CD14-positive monocyte (primary cell): ENCODE results near the gene RIN2. TPM values are rescaled to one million over a fixed set of nuclear protein-coding genes. Genes with fewer than 3 reads are reported as not detected.

Experiments
- DNase-seq, 3 donors: peaks; one replicate each; pipeline ENCODE4 v3.0.0-alpha.2; 2011 to 2022
- H2AFZ ChIP-seq: 2 replicates; pipeline ENCODE4 v1.6.0; 2012; ENCODE audit warnings: mild to moderate bottlenecking, low read depth, low read length, inconsistent platforms; ENCODE audit not compliant: insufficient read depth, poor library complexity, severe bottlenecking
- H3K27ac ChIP-seq, 2 donors: 1 replicate in 1 of 2; 2 replicates in 1 of 2; pipeline ENCODE4 v1.5.1; 2012 to 2013; ENCODE audit warnings: low read length in 2 of 2, control low read depth in 1 of 2, inconsistent platforms in 1 of 2, low read depth in 1 of 2, mild to moderate bottlenecking in 1 of 2
- H3K27me3 ChIP-seq, 2 donors: one replicate each; pipeline versions ENCODE4 v1.6.0 to v1.6.1; 2011 to 2013; ENCODE audit warnings: low read length in 2 of 2; ENCODE audit not compliant: control insufficient read depth in 2 of 2, insufficient read depth in 2 of 2
- H3K36me3 ChIP-seq, 2 donors: replicated peaks in 1 of 2; 1 replicate in 1 of 2; 2 replicates in 1 of 2; pipeline versions ENCODE4 v1.5.1 to v1.6.1; 2012 to 2013; ENCODE audit warnings: low read length in 2 of 2, control low read depth in 1 of 2, inconsistent platforms in 1 of 2, mild to moderate bottlenecking in 1 of 2; ENCODE audit not compliant: insufficient read depth in 2 of 2, control insufficient read depth in 1 of 2
- H3K4me1 ChIP-seq, 2 donors: 1 replicate in 1 of 2; 2 replicates in 1 of 2; pipeline versions ENCODE4 v1.5.1 to v1.6.1; 2012 to 2013; ENCODE audit warnings: low read length in 2 of 2, control low read depth in 1 of 2, inconsistent platforms in 1 of 2, mild to moderate bottlenecking in 1 of 2, moderate library complexity in 1 of 2; ENCODE audit not compliant: insufficient read depth in 2 of 2, control insufficient read depth in 1 of 2
- H3K4me2 ChIP-seq: replicated peaks from 2 replicates; pipeline ENCODE3; 2012; ENCODE audit warnings: low read length, moderate library complexity, mild to moderate bottlenecking; ENCODE audit not compliant: poor library complexity, severe bottlenecking; ENCODE audit errors: extremely low read depth
- H3K4me3 ChIP-seq, 3 experiments: fragments of 200-600 bp in 1 of 3; sonication (generic) in 1 of 3; replicated peaks in 1 of 3; 1 replicate in 2 of 3; 2 replicates in 1 of 3; pipeline ENCODE4 v1.5.1; 2011 to 2013; ENCODE audit warnings: low read length in 3 of 3, mild to moderate bottlenecking in 3 of 3, control low read depth in 2 of 3, low read depth in 2 of 3, inconsistent platforms in 1 of 3, moderate library complexity in 1 of 3
- H3K79me2 ChIP-seq: 2 replicates; pipeline ENCODE4 v1.6.0; 2012; ENCODE audit warnings: mild to moderate bottlenecking, control low read depth, inconsistent platforms, low read length, moderate library complexity; ENCODE audit not compliant: insufficient read depth
- H3K9ac ChIP-seq: 2 replicates; pipeline ENCODE4 v1.6.0; 2017; ENCODE audit warnings: low read length, mild to moderate bottlenecking; ENCODE audit not compliant: insufficient read depth, poor library complexity, severe bottlenecking
- H3K9me3 ChIP-seq, 2 donors: replicated peaks in 1 of 2; 1 replicate in 1 of 2; 2 replicates in 1 of 2; pipeline versions ENCODE4 v1.5.1 to v1.6.1; 2012 to 2013; ENCODE audit warnings: low read length in 2 of 2, control low read depth in 1 of 2; ENCODE audit not compliant: control insufficient read depth in 1 of 2, insufficient read depth in 1 of 2
- H4K20me1 ChIP-seq: 2 replicates; pipeline ENCODE4 v1.6.0; 2012; ENCODE audit warnings: mild to moderate bottlenecking, low read length, control low read depth, moderate library complexity; ENCODE audit not compliant: insufficient read depth
- H3K27ac Mint-ChIP-seq, 7 donors: one replicate each; pipeline ENCODE4 v1.8.0; 2020; ENCODE audit warnings: mild to moderate bottlenecking in 7 of 7, mixed read lengths in 7 of 7, moderate library complexity in 6 of 7, inconsistent platforms in 2 of 7
- H3K27me3 Mint-ChIP-seq, 3 donors: one replicate each; pipeline ENCODE4 v1.8.0; 2021 to 2022; ENCODE audit warnings: low read depth in 3 of 3, mild to moderate bottlenecking in 3 of 3, mixed read lengths in 3 of 3, moderate library complexity in 3 of 3, inconsistent platforms in 1 of 3
- H3K36me3 Mint-ChIP-seq, 2 donors: one replicate each; pipeline ENCODE4 v1.8.0; 2020; ENCODE audit warnings: mixed read lengths in 2 of 2, inconsistent platforms in 1 of 2, mild to moderate bottlenecking in 1 of 2
- H3K4me1 Mint-ChIP-seq: one replicate; pipeline ENCODE4 v1.8.0; 2020; ENCODE audit warnings: mild to moderate bottlenecking, mixed read lengths
- H3K4me3 Mint-ChIP-seq, 2 donors: one replicate each; pipeline ENCODE4 v1.8.0; 2020; ENCODE audit warnings: mild to moderate bottlenecking in 2 of 2, mixed read lengths in 2 of 2, moderate library complexity in 1 of 2
- H3K9me3 Mint-ChIP-seq, 7 donors: one replicate each; pipeline ENCODE4 v1.8.0; 2020 to 2022; ENCODE audit warnings: mixed read lengths in 7 of 7, mild to moderate bottlenecking in 6 of 7, moderate library complexity in 6 of 7, inconsistent platforms in 2 of 7
- CTCF ChIP-seq: fragments of 200-600 bp; IDR thresholded peaks from one replicate; pipeline ENCODE4 v1.8.0; 2022; ENCODE audit warnings: antibody characterized with exemption, mild to moderate bottlenecking
- WGBS: methylation state at CpG from one replicate; pipeline ENCODE4 v1.1.5; 2013; ENCODE audit warnings: missing lambda C conversion rate; ENCODE audit not compliant: insufficient coverage; 5-methylcytosine and 5-hydroxymethylcytosine counted together
- intact Hi-C, 2 donors: fragments of 100-400 bp; cut with micrococcal nuclease; formaldehyde crosslinking; loops; one replicate each; pipeline versions ENCODE4 v1.15.0 to v1.15.1; 2023
- polyA plus RNA-seq, 3 donors: library from polyadenylated mRNA; depleted of rRNA in 1 of 3; unstranded in 2 of 3; stranded (reverse) in 1 of 3; fragments of 300-500 nt in 2 of 3; fragments of >200 nt in 1 of 3; fragmentation: Illumina TruSeq in 2 of 3; gene quantifications; 1 replicate in 2 of 3; 2 replicates in 1 of 3; pipeline ENCODE4 v1.2.3, GENCODE V29; 2012 to 2021

RIN2 gene
- polyA plus RNA-seq, 3 donors = 5.6 to 25.4 (median 15.4) TPM

- TF ChIP-seq CTCF = no peak
- no CpG with 5 or more reads among the region's 5 CpGs for WGBS
- Mint-ChIP-seq H3K27me3 (peaks cover 0 to 3% (median 0%) of the 10 kb centered on the region in 3 donors), H3K9me3 (peaks cover 0 to 4% (median 0%) of the 10 kb centered on the region in 7 donors), H3K4me3 (no peak overlapping the region), H3K36me3 (peaks cover 12 to 15% of the 10 kb centered on the region in 2 donors), H3K4me1 (peaks cover 20% of the 10 kb centered on the region), H3K27ac (no peak overlapping the region)
- H3K36me3 ChIP-seq = peaks cover 0 to 6% of the 10 kb centered on the region in 2 donors
- no peak overlapping the region for H2AFZ ChIP-seq
- no peak overlapping the region for H3K4me2 ChIP-seq
- H4K20me1 ChIP-seq = peaks cover 19% of the 10 kb centered on the region
- DNase-seq = no peak
- peaks cover 0 to 3% of the 10 kb centered on the region in 2 donors for H3K9me3 ChIP-seq
- H3K4me3 ChIP-seq = no peak overlapping the region
- no peaks in the 10 kb centered on the region for H3K79me2 ChIP-seq
- no peaks in the 10 kb centered on the region for H3K27me3 ChIP-seq
- peaks cover 16 to 18% of the 10 kb centered on the region in 2 donors for H3K4me1 ChIP-seq
- intact Hi-C loops = loop anchor here in 1 of 2 donors (10.0 kb wide), 1 partner anchor 206 kb away; no protein-coding TSS in a partner anchor
- no peak overlapping the region for H3K9ac ChIP-seq
- H3K27ac ChIP-seq = no peak overlapping the region
These were observed 31.0 kb downstream of the RIN2 start for GRCh38 chr20:19789009-19789408.

- Mint-ChIP-seq H3K27me3 (peaks cover 0 to 3% (median 0%) of the 10 kb centered on the region in 3 donors), H3K27ac (no peak overlapping the region), H3K36me3 (peaks cover 12 to 18% of the 10 kb centered on the region in 2 donors), H3K9me3 (peaks cover 0 to 4% (median 0%) of the 10 kb centered on the region in 7 donors), H3K4me1 (peaks cover 18% of the 10 kb centered on the region), H3K4me3 (no peak overlapping the region)
- Histone ChIP-seq H4K20me1 (peaks cover 18% of the 10 kb centered on the region), H3K9ac (no peak overlapping the region), H2AFZ (no peak overlapping the region), H3K4me1 (peaks cover 16 to 18% of the 10 kb centered on the region in 2 donors), H3K4me3 (no peak overlapping the region), H3K36me3 (peaks cover 0 to 6% of the 10 kb centered on the region in 2 donors), H3K27me3 (no peaks in the 10 kb centered on the region), H3K27ac (no peak overlapping the region), H3K79me2 (no peaks in the 10 kb centered on the region), H3K9me3 (peaks cover 0 to 3% of the 10 kb centered on the region in 2 donors), H3K4me2 (no peak overlapping the region)
- DNase-seq = no peak
- 100% methylated on average over 1 of the region's 2 CpGs for WGBS
- no peak for TF ChIP-seq CTCF
- intact Hi-C loops = loop anchor here in 1 of 2 donors (10.0 kb wide), 1 partner anchor 205 kb away; no protein-coding TSS in a partner anchor
These were observed 31.4 kb downstream of the RIN2 start for GRCh38 chr20:19789446-19789845.
